PC-9 (cell line): ENCODE data around the gene CACNG6. TPM values are rescaled to one million over a fixed set of nuclear protein-coding genes. Genes with fewer than 3 reads are reported as not detected.
A peak's percentile ranks its signal among the peaks of the same experiment; 100 is the strongest.

Source experiments
- BruUV-seq: library from RNA; stranded (reverse); fragments of 400-500 nt; replicated peaks from 2 replicates; lab custom pipeline; 2021; lab: Mats Ljungman, UMichigan
- CTCF ChIA-PET: fragments of 300-600 bp; sonication (Branson Sonifier 250); formaldehyde crosslinking; loops from one replicate; lab custom pipeline; 2022; ENCODE audit warnings: antibody characterized with exemption; lab: Charles Lee
- POLR2A ChIA-PET: fragments of 300-600 bp; sonication (Branson Sonifier 250); formaldehyde crosslinking; loops from one replicate; lab custom pipeline; 2022; ENCODE audit warnings: antibody characterized with exemption; ENCODE audit not compliant: unreplicated experiment; lab: Charles Lee
- DNase-seq, 2 experiments: peaks; one replicate each; pipeline versions ENCODE4 v3.0.0 to v3.0.0-alpha.2; 2015 to 2022; ENCODE audit warnings: mixed read lengths in 1 of 2
- H2AFZ ChIP-seq: fragments of 200-600 bp; sonication (generic); 2 replicates; pipeline ENCODE4 v1.8.1; 2017; ENCODE audit warnings: antibody characterized with exemption
- H3F3A ChIP-seq: fragments of 200-600 bp; sonication (generic); 2 replicates; pipeline ENCODE4 v1.8.1; 2017; ENCODE audit warnings: antibody characterized with exemption, mild to moderate bottlenecking, low read depth; ENCODE audit not compliant: insufficient read depth
- H3K27ac ChIP-seq: fragments of 200-600 bp; sonication (generic); 2 replicates; pipeline ENCODE4 v1.6.1; 2016; ENCODE audit warnings: mixed run types
- H3K27me3 ChIP-seq: fragments of 200-600 bp; sonication (generic); 2 replicates; pipeline ENCODE4 v1.6.1; 2016; ENCODE audit warnings: low read depth, mixed run types; ENCODE audit not compliant: insufficient read depth
- H3K36me3 ChIP-seq: fragments of 200-600 bp; sonication (generic); 2 replicates; pipeline ENCODE4 v1.6.1; 2016; ENCODE audit warnings: low read depth, mixed run types
- H3K4me1 ChIP-seq: fragments of 200-600 bp; sonication (generic); replicated peaks from 2 replicates; pipeline ENCODE4 v1.6.1; 2016; ENCODE audit warnings: mixed run types; ENCODE audit not compliant: insufficient read depth
- H3K4me2 ChIP-seq: fragments of 200-600 bp; sonication (generic); 2 replicates; pipeline ENCODE4 v1.6.1; 2017; ENCODE audit warnings: mixed run types
- H3K4me3 ChIP-seq: fragments of 200-600 bp; sonication (generic); 2 replicates; pipeline ENCODE4 v1.6.1; 2016; ENCODE audit warnings: mixed run types
- H3K79me2 ChIP-seq: fragments of 200-600 bp; sonication (generic); 2 replicates; pipeline ENCODE4 v1.6.1; 2017; ENCODE audit warnings: low read depth, mixed run types
- H3K9me2 ChIP-seq: fragments of 200-600 bp; sonication (generic); 2 replicates; pipeline ENCODE4 v1.8.1; 2017; ENCODE audit warnings: mild to moderate bottlenecking; ENCODE audit not compliant: insufficient read depth
- H3K9me3 ChIP-seq: fragments of 200-600 bp; sonication (generic); 2 replicates; pipeline ENCODE4 v1.8.1; 2016; ENCODE audit warnings: low read depth; ENCODE audit not compliant: insufficient read depth
- H4K20me1 ChIP-seq: fragments of 200-600 bp; sonication (generic); 2 replicates; pipeline ENCODE4 v1.8.1; 2017; ENCODE audit not compliant: insufficient read depth
- EZH2 ChIP-seq: fragments of 200-600 bp; sonication (generic); IDR thresholded peaks from 2 replicates; pipeline ENCODE4 v1.8.0; 2017; ENCODE audit warnings: antibody characterized with exemption, low read depth
- intact Hi-C: fragments of 100-400 bp; cut with micrococcal nuclease; formaldehyde crosslinking; loops from one replicate; pipeline ENCODE4 v1.10.0; 2022; ENCODE audit not compliant: unreplicated experiment
- total RNA-seq: library from RNA; stranded (reverse); gene quantifications from 2 replicates; pipeline ENCODE4 v1.2.3, GENCODE V29; 2021
- TF ChIP-seq, protein P1 (sequence below): fragments of 200-600 bp; sonication (generic); conservative IDR thresholded peaks from 2 replicates; pipeline ENCODE4 v1.6.1; 2017; ENCODE audit warnings: mixed run types, antibody characterized with exemption, mild to moderate bottlenecking, moderate library complexity

The CACNG6 gene
- total RNA-seq, 1 experiment from 2014 or later: 11.5 TPM

DNA sequence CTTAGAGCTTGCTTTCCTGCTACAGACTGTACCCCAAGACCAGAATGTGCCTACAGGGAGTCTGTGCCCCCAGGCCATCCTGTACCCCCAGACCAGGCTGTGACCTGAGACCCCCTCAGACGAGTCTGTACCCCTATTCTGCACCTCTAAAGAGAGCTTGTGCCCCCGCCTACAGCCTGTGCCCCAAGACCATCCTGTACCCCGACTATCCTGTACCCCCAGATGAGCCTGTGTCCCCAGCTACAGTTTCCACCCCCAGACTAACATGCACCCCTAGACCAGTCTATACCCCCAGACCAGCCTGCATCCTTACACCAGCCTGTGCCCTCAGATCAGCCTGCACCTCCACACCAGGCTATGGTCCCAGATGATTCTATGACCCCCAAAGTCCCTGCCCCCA, 2.0 kb downstream of the CACNG6 start:
- Histone ChIP-seq H3K9me2 (no peaks in the 10 kb centered on the region), H3K9me3 (no peaks in the 10 kb centered on the region), H3K79me2 (peaks cover 31% of the 10 kb centered on the region), H2AFZ (no peak overlapping the region), H3K4me3 (no peak overlapping the region; the same call in 1 of the 2 replicates), H3F3A (peaks cover 35% of the 10 kb centered on the region), H3K27me3 (no peaks in the 10 kb centered on the region), H3K27ac (no peak overlapping the region), H3K4me2 (peak overlapping the region; percentile 99), H4K20me1 (no peaks in the 10 kb centered on the region), H3K4me1 (peaks cover 37% of the 10 kb centered on the region), H3K36me3 (no peaks in the 10 kb centered on the region)
- no TSS peak for BruUV-seq
- DNase-seq: no peak
- CTCF ChIA-PET: no interaction called here
- intact Hi-C loops: no loop called here
- no peak for TF ChIP-seq EZH2
- TF ChIP-seq, protein P1, sequence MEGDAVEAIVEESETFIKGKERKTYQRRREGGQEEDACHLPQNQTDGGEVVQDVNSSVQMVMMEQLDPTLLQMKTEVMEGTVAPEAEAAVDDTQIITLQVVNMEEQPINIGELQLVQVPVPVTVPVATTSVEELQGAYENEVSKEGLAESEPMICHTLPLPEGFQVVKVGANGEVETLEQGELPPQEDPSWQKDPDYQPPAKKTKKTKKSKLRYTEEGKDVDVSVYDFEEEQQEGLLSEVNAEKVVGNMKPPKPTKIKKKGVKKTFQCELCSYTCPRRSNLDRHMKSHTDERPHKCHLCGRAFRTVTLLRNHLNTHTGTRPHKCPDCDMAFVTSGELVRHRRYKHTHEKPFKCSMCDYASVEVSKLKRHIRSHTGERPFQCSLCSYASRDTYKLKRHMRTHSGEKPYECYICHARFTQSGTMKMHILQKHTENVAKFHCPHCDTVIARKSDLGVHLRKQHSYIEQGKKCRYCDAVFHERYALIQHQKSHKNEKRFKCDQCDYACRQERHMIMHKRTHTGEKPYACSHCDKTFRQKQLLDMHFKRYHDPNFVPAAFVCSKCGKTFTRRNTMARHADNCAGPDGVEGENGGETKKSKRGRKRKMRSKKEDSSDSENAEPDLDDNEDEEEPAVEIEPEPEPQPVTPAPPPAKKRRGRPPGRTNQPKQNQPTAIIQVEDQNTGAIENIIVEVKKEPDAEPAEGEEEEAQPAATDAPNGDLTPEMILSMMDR: no peak
- POLR2A ChIA-PET: no interaction called here

- ChIA-PET POLR2A (no interaction called here), CTCF (no interaction called here)
- peaks cover 37% of the 10 kb centered on the region for H3K4me1 ChIP-seq
- H3K79me2 ChIP-seq: peaks cover 31% of the 10 kb centered on the region
- H3K27ac ChIP-seq: no peak overlapping the region
- no TSS peak for BruUV-seq
- no peaks in the 10 kb centered on the region for H3K9me2 ChIP-seq
- H3K4me3 ChIP-seq: peak overlapping the region; percentile 7; the same call in 1 of the 2 replicates
- intact Hi-C loops: no loop called here
- DNase-seq: no peak
- no peaks in the 10 kb centered on the region for H3K9me3 ChIP-seq
- peak overlapping the region; percentile 99 for H3K4me2 ChIP-seq
- H3K36me3 ChIP-seq: no peaks in the 10 kb centered on the region; the same call in 1 of the 2 replicates
- H2AFZ ChIP-seq: no peak overlapping the region
- TF ChIP-seq, protein P1: no peak
- no peak for TF ChIP-seq EZH2
- H3F3A ChIP-seq: peaks cover 23% of the 10 kb centered on the region; the same call in 1 of the 2 replicates
- H4K20me1 ChIP-seq: no peaks in the 10 kb centered on the region
- no peaks in the 10 kb centered on the region for H3K27me3 ChIP-seq
Observed at GRCh38 chr19:53994811-53995210, 3.4 kb downstream of the CACNG6 start.

- no peak for DNase-seq
- ChIA-PET POLR2A (no interaction called here), CTCF (no interaction called here)
- peaks cover 54% of the 10 kb centered on the region for H3F3A ChIP-seq
- peaks cover 18% of the 10 kb centered on the region for H3K79me2 ChIP-seq
- H3K4me3 ChIP-seq: no peak overlapping the region
- no peaks in the 10 kb centered on the region for H4K20me1 ChIP-seq
- H3K9me3 ChIP-seq: no peaks in the 10 kb centered on the region
- H3K27ac ChIP-seq: no peak overlapping the region
- H3K9me2 ChIP-seq: no peaks in the 10 kb centered on the region
- no peaks in the 10 kb centered on the region for H3K27me3 ChIP-seq
- TF ChIP-seq, protein P1: no peak
- no peak for TF ChIP-seq EZH2
- H3K4me2 ChIP-seq: no peak overlapping the region
- no TSS peak for BruUV-seq
- H2AFZ ChIP-seq: no peak overlapping the region
- intact Hi-C loops: no loop called here
- H3K4me1 ChIP-seq: peaks cover 54% of the 10 kb centered on the region
- no peaks in the 10 kb centered on the region; the same call in 1 of the 2 replicates for H3K36me3 ChIP-seq
Observed at GRCh38 chr19:53998223-53998622, 6.8 kb downstream of the CACNG6 start.
